ENCODE measurements around the gene AHRR. TPM values are rescaled to one million over a fixed set of nuclear protein-coding genes. Genes with fewer than 3 reads are reported as not detected.
"Not testable (repeated sequence)": the region's sequence is repeated elsewhere in the genome, so short reads cannot be mapped to it uniquely, and the experiment has no call there.

Gene AHRR
- total and polyA plus RNA-seq, 2 of the 4 experiments (the other 2 are of a cell fraction), result 15.6 to 37.1 TPM

DNA sequence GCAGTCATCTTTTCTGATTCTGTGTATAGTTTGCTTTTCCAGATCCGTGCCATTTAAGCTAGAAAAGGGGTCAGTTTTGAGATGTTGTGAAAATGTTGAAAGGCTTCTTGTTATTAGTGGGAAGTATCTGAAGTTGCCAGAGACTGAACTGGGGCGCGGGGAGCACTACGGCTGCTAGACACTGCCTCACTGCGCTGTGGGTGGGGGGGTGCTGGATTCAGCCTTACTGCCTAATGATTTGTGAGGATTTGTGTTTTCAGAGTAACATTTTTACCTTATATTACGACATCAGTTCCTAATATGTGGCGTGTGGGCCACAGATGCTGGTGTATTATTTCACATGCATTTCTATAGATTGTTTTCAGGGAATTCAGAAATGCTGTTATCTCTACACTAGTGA is 48.0 kb upstream of the AHRR start:
- Histone ChIP-seq H3K36me3 (ENCODE audit: control insufficient read depth, insufficient read depth, low read length) (peaks cover 13% of the 10 kb centered on the region), H3K79me1 (ENCODE audit: low read depth in 1 of 2, low read length in 2 of 2) (peaks cover 2 to 23% of the 10 kb centered on the region in 2 experiments; a peak in 3 of 4 replicates), H4K20me1 (ENCODE audit: insufficient read depth, low read length) (peaks cover 11% of the 10 kb centered on the region; the same call in 1 of the 2 replicates)
- H3K4me3 ChIP-seq (ENCODE audit: insufficient read depth, low read depth, low read length); H3K27ac ChIP-seq (ENCODE audit: insufficient read depth, low read length); H3K18ac ChIP-seq (ENCODE audit: low read depth, low read length); H3K9ac ChIP-seq (ENCODE audit: low read depth, low read length); DNase-seq; H3K56ac ChIP-seq (ENCODE audit: extremely low read depth, insufficient read depth, low read length); H3K4me2 ChIP-seq (ENCODE audit: low read depth, low read length); H3K23ac ChIP-seq (ENCODE audit: low read depth, low read length); intact Hi-C loops (cut with micrococcal nuclease); H2BK120ac ChIP-seq (ENCODE audit: low read depth, low read length); H4K8ac ChIP-seq (ENCODE audit: low read depth in 2 of 2, low read length in 2 of 2); H3K9me1 ChIP-seq (ENCODE audit: insufficient read depth, low read length); in situ Hi-C loops (cut with MboI; ENCODE audit: low sequenced_read_pairs); H4K91ac ChIP-seq (ENCODE audit: insufficient read depth, low read depth, low read length); H2AFZ ChIP-seq (replicated peaks; ENCODE audit: low read length, poor library complexity); ATAC-seq (ENCODE audit: low read depth); H3K4me1 ChIP-seq (ENCODE audit: control insufficient read depth, insufficient read depth, low read length); dilution Hi-C loops (cut with HindIII; ENCODE audit: low sequenced_read_pairs, unreplicated experiment); H2BK20ac ChIP-seq (ENCODE audit: low read depth, low read length); POLR2A ChIA-PET (ENCODE audit: unreplicated experiment); H2BK15ac ChIP-seq (ENCODE audit: low read depth, low read length); H4K5ac ChIP-seq (ENCODE audit: low read depth, low read length); BruUV-seq (replicated peaks); H3K27me3 ChIP-seq (ENCODE audit: control insufficient read depth, insufficient read depth, low read length); H2BK5ac ChIP-seq (ENCODE audit: low read depth, low read length, poor library complexity, severe bottlenecking); CTCF ChIA-PET; H2AK5ac ChIP-seq (ENCODE audit: low read depth, low read length); H3K4ac ChIP-seq (ENCODE audit: low read depth, low read length); H2AK9ac ChIP-seq (replicated peaks; ENCODE audit: low read depth, low read length, poor library complexity); H3K9me3 ChIP-seq (ENCODE audit: control insufficient read depth, insufficient read depth, low read length); H3K14ac ChIP-seq (replicated peaks; ENCODE audit: low read depth, low read length): not testable (repeated sequence)
- 0 out of 2 replicates have a peak, but pooled peaks have one; percentile 3 for TF ChIP-seq CEBPB (IDR thresholded peaks at IDR 0.05; ENCODE audit: low read depth, low read length)
- no CpG with 5 or more reads among the region's 7 CpGs for WGBS, 2 experiments (ENCODE audit: extremely low coverage in 2 of 2, insufficient read length in 1 of 2)

DNA sequence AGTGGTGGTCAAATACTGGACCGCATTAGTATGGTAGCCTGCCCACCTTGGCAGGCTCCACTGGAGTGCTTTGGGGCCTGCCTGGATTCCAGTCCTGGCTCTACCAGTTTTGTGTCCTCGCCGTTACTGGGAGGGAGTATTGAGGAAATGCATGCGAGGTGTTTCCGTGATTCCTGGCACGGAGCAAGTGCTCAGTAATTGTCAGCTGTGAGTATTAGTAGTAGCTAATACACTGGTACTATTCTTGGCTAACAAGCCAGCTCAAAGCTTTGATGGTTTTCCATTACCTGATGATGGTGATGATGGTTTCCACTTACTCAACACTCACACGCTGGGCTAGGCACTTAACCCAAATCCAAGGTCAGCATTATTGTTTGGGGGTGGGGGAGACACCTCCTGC is 47.2 kb upstream of the AHRR start:
- H4K91ac ChIP-seq (ENCODE audit: insufficient read depth, low read depth, low read length); ATAC-seq (ENCODE audit: low read depth); H3K9me3 ChIP-seq (ENCODE audit: control insufficient read depth, insufficient read depth, low read length); in situ Hi-C loops (cut with MboI; ENCODE audit: low sequenced_read_pairs); POLR2A ChIA-PET (ENCODE audit: unreplicated experiment); H3K4ac ChIP-seq (ENCODE audit: low read depth, low read length); H3K4me2 ChIP-seq (ENCODE audit: low read depth, low read length); H3K9me1 ChIP-seq (ENCODE audit: insufficient read depth, low read length); H3K4me1 ChIP-seq (ENCODE audit: control insufficient read depth, insufficient read depth, low read length); H2AFZ ChIP-seq (replicated peaks; ENCODE audit: low read length, poor library complexity); H2BK15ac ChIP-seq (ENCODE audit: low read depth, low read length); H3K4me3 ChIP-seq (ENCODE audit: insufficient read depth, low read depth, low read length); H3K9ac ChIP-seq (ENCODE audit: low read depth, low read length); H2AK9ac ChIP-seq (replicated peaks; ENCODE audit: low read depth, low read length, poor library complexity); dilution Hi-C loops (cut with HindIII; ENCODE audit: low sequenced_read_pairs, unreplicated experiment); H2BK120ac ChIP-seq (ENCODE audit: low read depth, low read length); H2BK20ac ChIP-seq (ENCODE audit: low read depth, low read length); DNase-seq; H2AK5ac ChIP-seq (ENCODE audit: low read depth, low read length); H4K8ac ChIP-seq (ENCODE audit: low read depth in 2 of 2, low read length in 2 of 2); BruUV-seq (replicated peaks); H3K56ac ChIP-seq (ENCODE audit: extremely low read depth, insufficient read depth, low read length); intact Hi-C loops (cut with micrococcal nuclease); H3K27me3 ChIP-seq (ENCODE audit: control insufficient read depth, insufficient read depth, low read length); H3K18ac ChIP-seq (ENCODE audit: low read depth, low read length); H3K14ac ChIP-seq (replicated peaks; ENCODE audit: low read depth, low read length); H3K23ac ChIP-seq (ENCODE audit: low read depth, low read length); H4K5ac ChIP-seq (ENCODE audit: low read depth, low read length); H2BK5ac ChIP-seq (ENCODE audit: low read depth, low read length, poor library complexity, severe bottlenecking); CTCF ChIA-PET; H3K27ac ChIP-seq (ENCODE audit: insufficient read depth, low read length): not testable (repeated sequence)
- Histone ChIP-seq H3K36me3 (ENCODE audit: control insufficient read depth, insufficient read depth, low read length) (peaks cover 16% of the 10 kb centered on the region), H3K79me1 (ENCODE audit: low read depth in 1 of 2, low read length in 2 of 2) (peaks cover 5 to 31% of the 10 kb centered on the region in 2 experiments), H4K20me1 (ENCODE audit: insufficient read depth, low read length) (peaks cover 20% of the 10 kb centered on the region)
- no CpG with 5 or more reads among the region's 7 CpGs for WGBS, 2 experiments (ENCODE audit: extremely low coverage in 2 of 2, insufficient read length in 1 of 2)
